Liver (tissue), 9 donors: ENCODE results near the gene DNAH10. TPM values are rescaled to one million over a fixed set of nuclear protein-coding genes. Genes with fewer than 3 reads are reported as not detected.

Experiments
- DNase-seq: peaks from one replicate; pipeline ENCODE4 v3.0.0-alpha.2; 2017; ENCODE audit warnings: low spot score
- H3K27ac ChIP-seq, 2 donors: one replicate each; pipeline ENCODE4 v1.7.0; 2013; ENCODE audit warnings: inconsistent platforms in 2 of 2, low read length in 2 of 2, control low read depth in 1 of 2, low read depth in 1 of 2, mild to moderate bottlenecking in 1 of 2
- H3K27me3 ChIP-seq, 4 donors: one replicate each; pipeline versions ENCODE4 v1.6.1 to v1.7.0; 2013; ENCODE audit warnings: low read length in 3 of 4, inconsistent platforms in 1 of 4, mild to moderate bottlenecking in 1 of 4, moderate library complexity in 1 of 4; ENCODE audit not compliant: control insufficient read depth in 4 of 4, insufficient read depth in 4 of 4
- H3K36me3 ChIP-seq, 4 donors: one replicate each; pipeline versions ENCODE4 v1.6.1 to v1.7.0; 2013; ENCODE audit warnings: low read length in 3 of 4, mild to moderate bottlenecking in 3 of 4, low read depth in 1 of 4, moderate library complexity in 1 of 4; ENCODE audit not compliant: control insufficient read depth in 4 of 4, insufficient read depth in 3 of 4
- H3K4me1 ChIP-seq, 4 donors: one replicate each; pipeline versions ENCODE4 v1.6.1 to v1.7.0; 2013; ENCODE audit warnings: low read length in 3 of 4, mild to moderate bottlenecking in 3 of 4, moderate library complexity in 1 of 4; ENCODE audit not compliant: control insufficient read depth in 4 of 4, insufficient read depth in 4 of 4
- H3K4me3 ChIP-seq, 3 donors: one replicate each; pipeline versions ENCODE4 v1.6.1 to v1.7.0; 2013; ENCODE audit warnings: low read length in 3 of 3, control low read depth in 1 of 3, low read depth in 1 of 3, mild to moderate bottlenecking in 1 of 3
- H3K9ac ChIP-seq, 2 donors: one replicate each; pipeline ENCODE4 v1.7.0; 2013; ENCODE audit warnings: low read length in 2 of 2, mild to moderate bottlenecking in 2 of 2, moderate library complexity in 2 of 2, control low read depth in 1 of 2, low read depth in 1 of 2
- H3K9me3 ChIP-seq, 4 donors: one replicate each; pipeline versions ENCODE4 v1.6.1 to v1.7.0; 2013; ENCODE audit warnings: low read length in 3 of 4; ENCODE audit not compliant: control insufficient read depth in 4 of 4
- ATF3 ChIP-seq: IDR thresholded peaks from 2 replicates; pipeline ENCODE4 v1.6.1; 2016; ENCODE audit warnings: antibody characterized with exemption
- CTCF ChIP-seq: fragments of 150-350 bp; IDR thresholded peaks from 2 replicates; pipeline ENCODE4 v1.5.1; 2017; ENCODE audit warnings: improper control_type of control experiment, low read depth, low read length; ENCODE audit not compliant: missing input control
- EGR1 ChIP-seq, 2 donors: IDR thresholded peaks; 2 replicates each; pipeline ENCODE4 v1.6.1; 2016 to 2018; ENCODE audit warnings: antibody characterized with exemption in 2 of 2, low read depth in 2 of 2
- FOXA1 ChIP-seq: IDR thresholded peaks from 2 replicates; pipeline ENCODE4 v1.6.1; 2016; ENCODE audit warnings: antibody characterized with exemption
- FOXA2 ChIP-seq: IDR thresholded peaks from 2 replicates; pipeline ENCODE4 v1.6.1; 2016; ENCODE audit warnings: antibody characterized with exemption
- GABPA ChIP-seq, 2 donors: IDR thresholded peaks in 1 of 2; conservative IDR thresholded peaks in 1 of 2; 2 replicates each; pipeline ENCODE4 v1.6.1; 2016; ENCODE audit warnings: antibody characterized with exemption in 2 of 2, mild to moderate bottlenecking in 1 of 2, moderate library complexity in 1 of 2
- HNF4A ChIP-seq, 2 donors: conservative IDR thresholded peaks; 2 replicates each; pipeline ENCODE4 v1.6.1; 2016; ENCODE audit warnings: antibody characterized with exemption in 2 of 2, mild to moderate bottlenecking in 2 of 2
- HNF4G ChIP-seq: IDR thresholded peaks from 2 replicates; pipeline ENCODE4 v1.6.1; 2016; ENCODE audit warnings: antibody characterized with exemption
- JUND ChIP-seq, 2 donors: IDR thresholded peaks; 2 replicates each; pipeline ENCODE4 v1.6.1; 2016; ENCODE audit warnings: antibody characterized with exemption in 2 of 2
- MAX ChIP-seq: IDR thresholded peaks from 2 replicates; pipeline ENCODE4 v1.6.1; 2016; ENCODE audit warnings: antibody characterized with exemption
- NR2F2 ChIP-seq: IDR thresholded peaks from 2 replicates; pipeline ENCODE4 v1.6.1; 2016; ENCODE audit warnings: antibody characterized with exemption
- RAD21 ChIP-seq, 2 donors: IDR thresholded peaks; 2 replicates each; pipeline ENCODE4 v1.6.1; 2016; ENCODE audit warnings: antibody characterized with exemption in 2 of 2, mild to moderate bottlenecking in 2 of 2
- REST ChIP-seq: IDR thresholded peaks from 2 replicates; pipeline ENCODE4 v1.6.1; 2016; ENCODE audit warnings: antibody characterized with exemption, mild to moderate bottlenecking
- RXRA ChIP-seq, 2 donors: IDR thresholded peaks; 2 replicates each; pipeline ENCODE4 v1.6.1; 2017 to 2018; ENCODE audit warnings: antibody characterized with exemption in 2 of 2, mild to moderate bottlenecking in 1 of 2
- SP1 ChIP-seq: IDR thresholded peaks from 2 replicates; pipeline ENCODE4 v1.6.1; 2018; ENCODE audit warnings: antibody characterized with exemption, mild to moderate bottlenecking
- TAF1 ChIP-seq: conservative IDR thresholded peaks from 2 replicates; pipeline ENCODE4 v1.6.1; 2016; ENCODE audit warnings: antibody characterized with exemption, mild to moderate bottlenecking
- YY1 ChIP-seq: IDR thresholded peaks from 2 replicates; pipeline ENCODE4 v1.6.1; 2016; ENCODE audit warnings: antibody characterized with exemption, mild to moderate bottlenecking
- ZBTB33 ChIP-seq: IDR thresholded peaks from 2 replicates; pipeline ENCODE4 v1.6.1; 2016; ENCODE audit warnings: antibody characterized with exemption
- WGBS: extraction: QIAGEN DNeasy Blood & Tissue Kit; methylation state at CpG from one replicate; pipeline ENCODE4 v1.1.7; 2013; 5-methylcytosine and 5-hydroxymethylcytosine counted together
- polyA plus RNA-seq, 2 donors: library from polyadenylated mRNA; stranded (reverse) in 1 of 2; unstranded in 1 of 2; fragments of 200-250 nt in 1 of 2; fragments of >200 nt in 1 of 2; fragmentation: Nextera tagmentation in 1 of 2; extraction: Ambion mirVana in 1 of 2; gene quantifications; one replicate each; pipeline versions ENCODE4 v1.2.1 to v1.2.3, GENCODE V29; 2013 to 2015
- total RNA-seq, 2 donors: library from RNA; depleted of rRNA; stranded (reverse); fragments of >200 nt; gene quantifications; one replicate each; pipeline ENCODE4 v1.2.3, GENCODE V29; 2014
- donor health status: healthy.
- donor health status: healthy.
- donor health status: healthy.
- donor health status: healthy.
- donor health status: healthy.

Gene DNAH10
- total and polyA plus RNA-seq, 4 donors, result 0.05 to 0.47 (median 0.07) TPM

GRCh38 chr12:123828854-123829547, 66.9 kb downstream of the DNAH10 start (continued):
- TF ChIP-seq HNF4G (no peak), FOXA2 (no peak), RAD21 (IDR thresholded peaks at IDR 0.05) (no peak), RXRA (IDR thresholded peaks at IDR 0.05) (no peak)

- H3K36me3 ChIP-seq, result no peaks in the 10 kb centered on the region
- no peaks in the 10 kb centered on the region for H3K27me3 ChIP-seq
- DNase-seq, result no peak
- WGBS, result 86% methylated on average over 10 of the region's 10 CpGs
- no peaks in the 10 kb centered on the region for H3K4me1 ChIP-seq
- no peak overlapping the region for H3K4me3 ChIP-seq
- H3K9ac ChIP-seq, result no peak overlapping the region
- H3K27ac ChIP-seq, result no peak overlapping the region
- no peak for TF ChIP-seq CTCF
- no peak for TF ChIP-seq HNF4A (conservative IDR thresholded peaks at IDR 0.05)
- no peak for TF ChIP-seq MAX
- no peak for TF ChIP-seq HNF4G
- no peak for TF ChIP-seq FOXA1
- TF ChIP-seq TAF1, result no peak
- no peak for TF ChIP-seq SP1
- no peak for TF ChIP-seq FOXA2
- TF ChIP-seq RAD21 (IDR thresholded peaks at IDR 0.05), result no peak
- no peak for TF ChIP-seq EGR1 (IDR thresholded peaks at IDR 0.05; ENCODE audit: low read depth in 2 of 2)
- no peak for TF ChIP-seq GABPA (IDR thresholded peaks at IDR 0.05 in 1 of 2, conservative IDR thresholded peaks at IDR 0.05 in 1 of 2)
- TF ChIP-seq JUND (IDR thresholded peaks at IDR 0.05), result no peak
- TF ChIP-seq REST, result no peak
- no peak for TF ChIP-seq RXRA (IDR thresholded peaks at IDR 0.05)
- no peak for TF ChIP-seq YY1
- no peak for TF ChIP-seq ZBTB33
- TF ChIP-seq ATF3, result no peak
- TF ChIP-seq NR2F2, result no peak
- peaks cover 0 to 13% (median 4%) of the 10 kb centered on the region in 4 donors for H3K9me3 ChIP-seq
Measured at GRCh38 chr12:123829561-123829960, 67.5 kb downstream of the DNAH10 start.
